Measurements from ENCODE around the gene MYL12A.
A peak's percentile ranks its signal among the peaks of the same experiment; 100 is the strongest.
"Not testable (repeated sequence)": the region's sequence is repeated elsewhere in the genome, so short reads cannot be mapped to it uniquely, and the experiment has no call there.

MYL12A gene

DNA sequence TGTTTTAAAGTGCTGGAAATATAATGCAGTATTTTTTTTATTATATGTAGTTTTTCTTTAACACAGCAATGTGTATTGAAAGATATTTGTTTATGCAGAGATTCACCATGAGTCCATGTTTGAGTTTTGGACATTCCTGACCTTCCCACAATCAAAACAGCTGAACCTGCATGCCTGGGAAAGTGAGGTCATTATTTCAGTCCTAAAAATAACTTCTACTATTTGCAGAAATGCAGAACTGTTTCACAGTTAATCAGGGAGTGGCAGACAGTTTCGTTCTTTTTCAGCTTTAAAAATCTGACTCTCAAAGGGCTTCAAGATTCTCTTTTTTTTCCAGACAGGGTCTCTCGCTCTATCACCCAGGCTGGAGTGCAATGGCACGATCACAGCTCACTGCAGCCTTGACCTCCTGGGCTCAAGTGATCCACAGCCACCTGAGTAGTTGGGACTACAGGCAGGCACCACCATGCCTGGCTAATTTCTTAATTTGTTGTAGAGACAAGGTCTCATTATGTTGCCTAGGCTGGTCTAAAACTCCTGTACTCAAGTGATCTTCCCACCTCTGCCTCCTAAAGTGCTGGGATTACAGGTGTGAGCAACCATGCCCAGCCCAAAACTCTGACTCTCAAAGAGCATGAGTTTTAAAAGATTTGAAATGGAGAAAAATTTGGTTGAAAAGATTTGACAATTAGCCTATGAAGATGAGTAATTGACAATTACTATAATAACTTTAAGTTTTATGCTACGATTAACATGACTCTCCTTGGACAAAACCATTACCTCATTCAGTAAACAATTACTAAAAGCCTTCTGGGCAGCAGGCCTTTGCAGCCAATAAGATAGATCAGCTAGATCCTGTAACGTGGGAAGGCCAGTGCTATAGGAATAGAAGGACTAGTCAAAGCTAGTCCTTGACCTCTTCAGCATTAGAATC lies 9.4 kb downstream of the MYL12A start:
- no peak for DNase-seq

DNA sequence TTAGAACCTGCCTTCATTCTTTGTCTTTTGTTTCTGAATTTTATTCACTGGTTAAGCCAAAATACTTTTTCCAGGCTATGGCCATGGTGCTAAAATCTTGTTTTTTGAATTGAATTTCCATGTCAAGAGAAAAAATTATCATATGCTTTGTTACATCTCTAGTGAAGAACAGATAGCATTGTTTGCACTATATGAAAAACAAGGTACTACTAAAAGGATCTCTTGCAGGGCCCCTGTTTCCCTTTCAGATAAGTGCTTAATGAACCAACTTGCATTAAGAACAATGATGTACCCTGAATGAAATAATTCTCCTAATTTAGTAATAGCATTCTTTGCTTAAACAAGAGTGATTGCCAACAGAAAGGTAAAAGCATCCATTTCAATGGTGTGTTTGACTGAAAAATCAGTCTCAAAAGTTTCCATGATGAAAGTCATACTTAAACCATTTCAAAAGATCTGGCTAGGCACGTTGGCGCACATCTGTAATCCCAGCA lies 10.1 kb downstream of the MYL12A start:
- no peak for DNase-seq

DNA sequence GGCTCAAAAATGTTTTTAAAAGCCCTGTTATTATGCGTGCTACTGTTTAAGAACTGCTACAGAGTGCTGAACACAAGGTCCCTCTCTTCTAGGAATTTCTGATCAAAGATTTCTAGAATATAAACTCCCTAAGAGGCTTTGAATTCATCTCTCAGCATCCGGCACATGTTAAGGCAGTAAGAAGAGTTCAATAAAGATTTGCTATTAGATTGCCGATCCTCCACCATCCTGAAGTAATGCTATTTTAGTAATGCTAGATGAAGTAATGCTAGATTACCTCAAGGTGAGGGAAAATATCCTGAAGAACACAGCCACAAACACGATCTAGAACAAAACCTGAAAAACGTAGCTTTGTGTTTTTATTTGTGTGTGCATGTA lies 13.4 kb downstream of the MYL12A start:
- no peak for DNase-seq

DNA sequence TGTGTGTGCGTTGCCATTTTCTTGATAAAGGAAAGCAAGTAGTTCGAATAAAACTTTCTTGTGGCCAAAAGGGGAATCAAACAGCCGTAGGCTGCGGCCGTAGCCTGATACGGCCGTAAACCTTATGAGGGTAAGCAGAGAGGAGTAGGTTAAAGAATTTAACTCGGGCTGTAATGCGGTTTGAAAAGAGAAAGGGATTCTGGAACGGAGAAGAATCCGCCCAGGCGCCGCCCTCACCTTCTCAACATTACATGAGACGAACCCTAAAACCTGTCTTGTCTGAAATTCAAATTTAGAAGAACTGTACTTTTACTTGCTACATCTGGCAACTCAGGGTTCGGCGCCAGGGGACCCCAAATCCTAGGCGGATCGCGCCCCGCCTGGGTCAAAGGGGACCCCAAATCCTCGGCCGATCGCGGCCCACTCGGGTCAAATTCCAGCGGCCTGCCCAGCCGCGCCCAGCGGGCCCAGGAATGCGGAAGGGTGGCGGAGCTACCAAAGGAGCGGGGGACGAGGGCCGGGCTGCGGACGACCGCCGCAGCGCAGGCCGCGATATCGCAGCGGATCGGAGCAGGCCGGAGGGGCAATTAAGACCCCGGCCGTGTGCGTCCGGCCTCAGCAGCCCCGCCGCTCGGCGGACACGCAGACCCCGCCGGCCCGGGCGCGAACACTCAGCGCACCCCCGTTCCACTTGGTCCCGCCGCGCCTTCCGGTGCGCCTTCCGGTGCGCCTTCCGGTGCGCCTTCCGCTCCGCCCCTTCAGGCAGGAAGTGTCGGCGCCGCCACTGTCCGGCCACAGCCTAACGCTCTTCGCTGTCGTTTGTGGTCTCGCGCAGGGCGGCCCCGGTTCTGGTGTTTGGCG lies 14.0 kb downstream of the MYL12A start, which contains the start of gene MYL12B:
MYL12B (plus strand) TSS at position 761 of the 861 bp plus-strand sequence. CDS start 10,766 bp downstream, outside the sequence.
- peak; percentile 74 for DNase-seq

DNA sequence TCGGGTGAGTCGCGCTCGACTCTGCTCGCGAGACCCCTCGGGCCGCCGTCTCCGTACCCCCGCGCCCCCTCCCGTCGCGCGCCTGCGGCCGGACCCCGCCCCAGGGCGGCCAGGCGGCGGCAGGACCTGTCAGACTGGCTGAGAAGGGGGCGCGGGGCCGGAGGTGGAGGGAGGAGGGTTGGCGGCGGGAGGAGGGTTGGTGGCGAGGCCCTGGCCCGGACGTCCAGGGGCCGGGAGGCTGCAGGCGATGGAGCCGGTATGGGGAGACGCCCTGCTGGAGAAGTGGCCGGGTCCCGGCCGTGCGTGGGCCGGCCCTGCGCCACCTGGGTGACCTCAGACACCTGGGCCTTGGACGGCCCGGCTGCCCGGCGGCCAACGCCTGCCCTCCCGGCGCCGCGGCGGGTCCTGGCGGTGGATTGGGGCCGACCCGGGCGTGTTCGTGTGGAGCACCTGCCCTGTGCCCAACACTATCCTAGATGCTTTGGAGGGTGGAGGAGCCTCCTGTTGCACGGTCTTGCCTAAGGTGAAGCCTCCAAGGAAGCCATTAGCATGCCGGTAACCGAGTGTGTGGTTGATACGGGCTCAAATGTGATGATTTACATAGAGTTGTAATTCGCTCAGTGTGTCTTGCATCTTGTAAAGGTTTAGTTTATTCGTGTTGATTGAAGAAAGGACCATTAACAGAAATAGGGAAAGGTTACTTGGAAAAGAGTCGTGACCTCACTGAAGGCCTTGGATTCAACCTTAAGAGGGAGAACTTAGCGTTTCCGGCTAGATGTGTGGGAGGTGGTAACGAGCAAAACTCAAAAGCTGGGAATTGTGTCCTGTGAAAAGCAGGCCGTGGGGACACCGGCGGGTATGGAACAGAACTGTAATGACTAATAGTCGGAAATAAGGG lies 14.9 kb downstream of the MYL12A start:
- DNase-seq, result peak; percentile 31

DNA sequence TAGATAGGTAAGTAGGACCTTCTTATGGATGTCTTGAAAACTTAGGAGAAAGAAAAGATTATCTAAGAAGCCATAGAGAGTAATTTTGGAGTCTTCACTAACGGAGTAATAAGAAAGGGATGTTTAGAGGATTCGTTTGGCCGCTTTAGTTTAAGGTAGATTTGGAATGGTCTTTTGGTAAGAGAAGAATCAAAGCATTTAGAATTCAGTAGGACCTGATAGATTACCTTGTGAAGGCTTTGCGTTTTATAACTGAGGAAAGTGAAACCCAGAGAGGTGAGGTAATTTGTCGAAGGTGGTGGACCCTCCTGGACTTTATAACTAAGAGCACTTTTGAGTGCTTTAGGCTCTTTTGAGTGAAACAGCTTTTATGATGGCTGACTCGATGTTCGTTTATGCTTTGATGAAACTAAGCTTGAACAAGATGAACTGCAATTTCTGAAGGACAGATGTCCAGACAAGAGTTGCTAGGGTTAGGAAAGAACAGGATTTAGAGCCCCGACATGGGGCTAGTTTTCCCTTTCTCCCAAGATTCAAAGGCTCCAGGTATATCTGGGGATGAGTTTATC lies 15.6 kb downstream of the MYL12A start:
- DNase-seq, result no peak

DNA sequence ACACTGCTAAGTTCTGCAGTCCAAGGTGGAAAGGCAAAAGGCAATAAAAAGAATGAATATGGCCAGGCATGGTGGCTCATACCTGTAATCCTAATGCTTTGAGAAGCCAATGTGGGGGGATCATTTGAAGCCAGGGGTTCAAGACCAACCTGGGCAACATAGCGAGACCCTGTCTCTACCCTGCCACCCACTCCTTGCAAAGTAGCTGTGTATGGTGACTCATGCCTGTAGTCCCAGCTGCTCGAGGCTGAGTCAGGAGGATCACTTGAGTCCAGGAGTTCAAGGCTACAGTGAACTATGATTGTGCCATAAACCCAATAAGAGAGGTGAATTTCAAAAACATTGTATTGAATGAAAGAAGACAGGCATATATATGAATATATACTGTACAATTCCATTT lies 16.8 kb downstream of the MYL12A start:
- no peak for DNase-seq

DNA sequence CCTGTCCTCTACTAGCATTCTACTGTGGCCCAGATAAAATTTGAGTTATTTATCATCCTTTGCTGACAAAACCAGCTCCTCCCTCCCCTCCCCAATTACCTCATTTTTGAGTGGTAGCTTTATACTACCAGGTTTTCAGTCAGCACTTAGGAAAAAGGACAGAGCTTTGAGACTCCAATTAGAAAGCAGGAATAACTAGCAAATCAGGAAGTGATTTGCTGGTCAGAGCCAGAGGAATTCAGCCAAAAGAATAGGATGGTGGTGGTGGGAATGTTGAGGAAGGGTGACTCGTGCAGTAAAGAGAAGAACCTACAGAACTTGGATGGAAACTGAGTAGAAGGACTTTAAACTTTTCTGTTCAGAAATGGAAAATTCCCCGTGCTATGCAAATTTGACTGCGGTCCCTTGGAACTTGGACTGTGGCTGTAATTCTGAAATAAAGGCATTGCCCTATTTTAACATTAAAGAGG lies 18.0 kb downstream of the MYL12A start:
- DNase-seq, result no peak

DNA sequence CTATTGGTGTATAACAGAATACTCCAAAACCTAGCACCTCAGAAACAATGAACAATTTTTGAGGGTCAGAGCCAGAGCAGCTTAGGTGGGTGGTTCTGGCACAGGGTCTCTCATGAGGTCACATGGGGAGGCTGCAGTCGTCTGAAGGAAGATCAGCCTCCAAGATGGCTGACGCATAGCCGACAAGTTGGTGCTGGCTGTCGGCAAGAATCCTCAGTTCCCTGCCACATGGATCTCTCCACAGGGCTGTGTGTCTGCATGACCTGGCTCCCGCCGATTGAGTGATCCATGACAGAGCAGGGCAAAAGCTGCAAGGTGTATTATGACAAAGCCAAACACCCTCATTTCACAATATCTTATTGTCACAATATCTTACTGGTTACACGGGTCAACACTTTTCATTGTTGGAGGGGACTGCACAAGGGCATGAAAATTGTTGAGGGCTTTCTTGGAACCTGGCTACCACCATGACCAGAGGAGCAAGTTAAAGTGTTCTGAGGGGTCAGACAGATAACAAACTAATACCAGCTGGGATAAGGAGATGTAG lies 18.5 kb downstream of the MYL12A start:
- no peak for DNase-seq

DNA sequence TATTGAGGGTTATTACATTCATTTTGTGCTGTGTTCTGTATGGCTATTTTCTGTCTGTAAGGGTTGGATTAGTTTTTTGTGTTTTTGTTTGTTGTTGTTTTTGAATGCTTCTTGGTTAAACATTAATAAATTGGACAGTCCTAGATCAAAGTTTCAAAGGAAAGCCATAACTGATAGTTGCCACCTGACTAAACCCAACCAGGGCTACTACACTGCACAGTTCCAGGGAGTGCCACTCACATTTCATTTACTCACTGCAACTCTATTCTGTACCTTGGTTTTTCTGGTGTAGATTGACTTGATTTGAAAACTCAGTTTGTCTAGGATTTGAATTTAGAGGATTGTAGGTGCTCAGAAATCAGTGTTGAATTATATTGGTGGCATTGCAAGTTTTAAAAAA lies 20.7 kb downstream of the MYL12A start:
- DNase-seq, result no peak

DNA sequence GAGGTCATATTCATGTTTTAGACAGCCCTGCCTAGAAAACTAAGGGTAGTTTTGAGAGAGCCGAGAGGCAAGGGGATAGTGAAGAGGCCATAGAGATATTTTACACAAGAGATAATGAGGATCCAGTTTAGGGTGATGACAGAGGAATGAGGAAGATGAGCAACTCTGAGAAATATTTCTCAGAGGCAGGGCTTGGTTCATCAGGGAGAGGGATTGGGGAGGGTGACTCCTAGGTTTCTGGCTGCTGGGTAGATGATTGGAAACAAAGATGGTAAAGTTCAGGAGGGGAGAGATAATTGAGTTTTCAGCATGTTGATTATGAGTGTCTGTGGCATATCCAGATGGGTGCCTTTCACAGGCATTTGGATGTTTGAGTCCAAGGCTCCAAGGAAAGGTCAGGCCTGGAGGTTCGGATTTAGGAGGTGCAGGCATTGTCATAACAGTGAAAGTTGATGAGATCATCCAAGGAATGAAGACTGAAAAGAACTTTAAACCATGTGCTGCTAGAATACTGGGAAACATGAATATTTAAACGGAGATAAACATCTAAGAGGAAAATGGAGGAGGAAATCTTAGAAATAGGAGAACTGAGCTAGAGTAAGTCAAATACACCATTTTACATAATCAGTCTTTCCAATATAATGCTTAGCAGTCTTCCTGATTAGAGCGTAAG lies 21.8 kb downstream of the MYL12A start:
- no peak for DNase-seq

DNA sequence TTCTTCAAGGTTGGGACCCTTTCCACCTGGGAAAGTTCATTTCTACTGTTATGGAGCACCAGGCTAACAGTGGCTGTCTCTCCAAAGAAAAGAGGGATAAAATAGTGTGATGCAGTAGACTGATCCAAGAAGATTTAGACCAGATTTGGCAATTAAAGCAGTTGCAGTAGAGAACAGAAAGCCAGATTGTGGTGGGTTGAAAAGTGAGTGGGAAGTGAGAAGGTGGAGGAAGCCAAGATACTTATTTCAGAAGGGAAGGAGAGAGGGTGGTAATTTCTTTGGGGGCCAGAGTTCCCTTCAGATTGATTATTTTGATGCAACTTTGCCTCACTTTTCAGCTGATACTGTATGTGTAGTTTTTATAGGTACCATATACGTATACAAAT lies 22.3 kb downstream of the MYL12A start:
- DNase-seq, result no peak

DNA sequence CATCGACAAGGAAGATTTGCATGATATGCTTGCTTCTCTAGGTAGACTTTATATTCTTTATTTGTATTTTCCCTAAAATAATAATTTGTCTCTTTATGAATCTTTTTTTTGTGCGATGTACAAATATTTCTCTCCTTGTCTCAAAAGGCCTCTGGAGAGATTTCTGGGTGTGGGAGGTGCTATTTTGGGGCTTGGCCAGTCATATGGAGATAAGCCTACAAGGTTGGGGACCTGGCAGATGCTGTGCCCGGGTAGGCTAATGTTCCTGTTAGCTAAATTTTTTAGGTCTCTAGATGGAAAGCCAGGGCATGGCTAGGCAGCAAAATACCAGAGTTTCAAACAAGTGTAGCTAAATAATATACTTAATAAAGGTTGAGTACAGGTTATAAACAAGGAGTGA lies 25.4 kb downstream of the MYL12A start:
- no peak for DNase-seq

DNA sequence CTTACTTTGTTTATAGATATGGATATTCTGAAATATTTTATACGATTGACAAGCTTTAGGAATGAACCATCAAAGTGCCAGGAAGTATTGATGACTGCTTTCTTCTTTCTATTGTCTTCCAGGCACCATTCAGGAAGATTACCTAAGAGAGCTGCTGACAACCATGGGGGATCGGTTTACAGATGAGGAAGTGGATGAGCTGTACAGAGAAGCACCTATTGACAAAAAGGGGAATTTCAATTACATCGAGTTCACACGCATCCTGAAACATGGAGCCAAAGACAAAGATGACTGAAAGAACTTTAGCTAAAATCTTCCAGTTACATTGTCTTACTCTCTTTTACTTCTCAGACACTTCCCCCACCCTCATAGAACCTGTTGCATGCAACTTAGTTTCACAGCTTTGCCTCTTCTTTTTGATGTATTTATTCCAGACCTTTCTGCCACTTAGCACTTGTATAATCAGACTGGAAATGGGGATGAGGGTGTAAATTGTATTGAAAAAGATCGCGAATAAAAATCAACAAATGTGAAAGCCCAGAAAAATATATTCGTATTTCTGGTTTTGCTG lies 30.1 kb downstream of the MYL12A start:
- not testable (repeated sequence) for DNase-seq

DNA sequence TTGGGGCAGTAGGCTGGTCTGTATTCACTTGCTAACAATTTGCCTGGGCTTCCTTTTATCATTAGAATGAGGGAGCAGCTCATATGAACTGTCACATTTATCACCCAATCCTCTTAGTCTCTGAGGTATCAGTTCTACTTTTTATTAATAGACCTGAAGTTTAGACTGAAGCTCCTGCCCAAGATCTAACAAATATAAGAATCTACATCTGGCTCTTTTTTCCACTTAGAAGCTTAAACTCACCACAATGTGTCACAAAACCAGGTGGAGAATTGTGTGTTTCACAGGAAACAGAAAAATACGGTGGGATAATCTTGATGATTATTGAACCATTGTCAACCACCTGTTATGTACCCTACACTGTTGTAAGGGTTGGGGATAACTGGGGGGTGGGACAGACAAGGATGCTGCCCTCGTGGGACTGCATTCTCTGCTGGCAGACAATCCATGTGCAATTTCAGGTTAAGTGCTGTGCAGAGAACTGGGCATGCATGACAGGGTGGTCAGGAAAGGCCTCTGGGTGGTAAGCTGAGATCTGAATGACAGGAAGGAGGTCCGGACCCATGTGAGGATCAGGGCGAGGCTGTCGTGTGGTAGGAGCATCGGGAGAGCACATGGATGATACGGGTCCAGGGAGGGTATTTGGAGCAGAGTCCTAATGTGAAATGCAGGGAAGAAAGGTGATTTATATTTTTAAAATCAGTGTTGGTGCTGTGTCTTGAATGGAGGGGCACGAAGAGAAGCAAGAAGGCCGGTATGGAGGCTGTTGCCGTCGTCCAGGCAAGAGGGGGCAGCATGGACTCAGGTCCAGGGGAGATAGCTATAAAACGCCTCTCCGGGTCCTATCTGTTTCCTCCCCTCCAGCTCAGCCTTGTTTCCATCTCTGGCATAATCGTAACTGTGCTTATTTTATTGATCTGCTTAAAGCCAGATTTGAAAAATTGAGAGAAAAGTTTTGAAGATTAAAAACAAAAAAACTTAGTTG lies 31.9 kb downstream of the MYL12A start:
- DNase-seq, result no peak

DNA sequence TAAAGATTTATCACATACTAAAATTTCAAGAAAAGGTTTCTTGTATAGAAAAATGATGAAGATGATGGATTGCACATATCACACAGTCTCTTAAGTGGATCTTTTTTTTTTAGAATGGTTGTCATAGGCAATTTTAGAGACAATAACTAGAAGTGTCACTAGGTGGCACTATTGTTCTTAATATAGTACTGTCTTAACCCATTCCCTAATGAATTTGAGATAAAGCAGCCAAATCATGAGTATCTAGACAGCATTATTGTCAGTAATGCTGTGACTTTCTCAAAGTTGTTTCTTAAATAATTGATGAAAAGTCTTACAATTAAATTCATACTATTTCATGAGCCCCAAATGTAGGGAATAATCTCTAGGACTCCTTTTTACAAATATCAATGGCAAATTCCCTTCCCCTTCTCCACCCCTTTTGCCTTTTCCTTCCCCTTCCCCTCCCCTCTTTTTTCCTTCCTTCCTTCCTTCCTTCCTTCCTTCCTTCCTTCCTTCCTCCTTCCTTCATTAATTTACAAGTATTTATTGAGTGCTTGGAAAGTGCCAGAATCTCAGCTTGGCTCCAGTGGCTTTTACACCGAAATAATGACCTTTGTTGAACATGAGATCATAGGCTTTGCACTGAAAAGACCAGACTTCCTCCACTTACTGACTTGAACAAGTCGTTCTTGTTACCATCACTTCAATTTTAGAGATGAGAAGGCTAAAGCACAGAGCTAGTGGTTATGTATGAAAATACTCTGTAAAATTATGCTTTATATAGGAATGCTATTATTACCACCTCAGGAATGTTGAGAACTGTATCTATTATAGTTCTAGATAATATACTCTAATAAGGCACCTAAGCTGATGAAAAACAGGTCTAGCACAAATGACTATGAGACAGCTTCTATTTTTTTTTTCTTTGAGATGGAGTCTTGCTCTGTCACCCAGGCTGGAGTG lies 34.1 kb downstream of the MYL12A start:
- no peak for DNase-seq

DNA sequence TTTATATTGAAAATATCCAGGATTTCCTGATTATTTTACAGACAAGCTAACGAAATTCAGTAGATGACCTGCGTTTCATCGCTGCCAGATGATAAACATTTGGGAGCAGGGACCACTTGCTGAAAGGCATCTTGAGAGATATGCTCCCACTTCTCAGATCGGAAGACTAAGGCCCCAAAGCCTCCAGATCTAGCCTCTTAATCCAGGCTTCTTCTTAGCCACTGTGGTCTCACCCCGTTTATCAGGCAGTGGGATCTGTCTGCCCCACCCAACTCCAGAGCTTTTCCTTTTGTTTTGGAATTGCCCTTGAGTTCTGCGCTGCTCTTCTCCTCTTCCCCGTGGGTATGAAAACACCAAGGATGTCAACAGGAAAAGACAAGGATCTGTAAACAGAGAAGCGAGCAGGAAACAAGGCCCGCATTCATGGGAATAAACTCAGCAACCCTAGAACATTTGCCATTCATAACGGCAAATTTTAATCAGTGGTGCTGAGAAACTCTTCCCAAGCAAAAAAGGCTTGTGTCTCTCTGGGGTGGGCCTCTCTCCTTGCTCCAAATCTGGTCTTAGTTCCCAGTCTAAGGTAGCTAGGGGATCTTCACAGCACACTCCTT lies 35.8 kb downstream of the MYL12A start:
- no peak for DNase-seq

DNA sequence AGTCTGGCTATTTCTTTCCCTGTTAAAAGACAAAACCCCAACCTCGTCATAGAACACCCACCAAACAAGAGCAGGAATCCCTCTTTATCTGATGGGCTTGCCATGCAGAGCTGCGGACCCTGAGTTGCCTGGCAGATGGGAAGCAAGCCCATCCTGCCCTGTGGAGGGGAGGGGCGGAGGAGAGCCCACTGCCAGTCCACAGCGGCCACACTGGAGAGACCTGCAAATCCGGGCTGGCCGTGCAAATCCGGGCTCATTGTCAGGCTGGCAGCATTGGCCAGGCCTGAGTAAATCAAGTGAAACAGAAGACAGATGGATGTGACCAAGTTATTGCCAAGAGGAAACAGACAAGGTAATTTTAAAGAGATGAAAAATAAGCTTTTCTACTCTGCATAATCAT lies 36.3 kb downstream of the MYL12A start:
- DNase-seq, result no peak

Data from effector CD4-positive, alpha-beta T cell (primary cell).